GM12873 (cell line): Measurements from ENCODE around the gene HSD17B12.

Source experiments
- CTCF ChIP-seq: IDR thresholded peaks from 2 replicates; pipeline ENCODE4 v1.5.1; 2012; ENCODE audit warnings: low read depth, mild to moderate bottlenecking, moderate library complexity, low read length, control low read depth; ENCODE audit not compliant: insufficient read depth; ENCODE audit errors: missing control alignments

The HSD17B12 gene

GRCh38 chr11:43903969-43904368 lies 223.4 kb downstream of the HSD17B12 start:
- no peak for TF ChIP-seq CTCF

DNA sequence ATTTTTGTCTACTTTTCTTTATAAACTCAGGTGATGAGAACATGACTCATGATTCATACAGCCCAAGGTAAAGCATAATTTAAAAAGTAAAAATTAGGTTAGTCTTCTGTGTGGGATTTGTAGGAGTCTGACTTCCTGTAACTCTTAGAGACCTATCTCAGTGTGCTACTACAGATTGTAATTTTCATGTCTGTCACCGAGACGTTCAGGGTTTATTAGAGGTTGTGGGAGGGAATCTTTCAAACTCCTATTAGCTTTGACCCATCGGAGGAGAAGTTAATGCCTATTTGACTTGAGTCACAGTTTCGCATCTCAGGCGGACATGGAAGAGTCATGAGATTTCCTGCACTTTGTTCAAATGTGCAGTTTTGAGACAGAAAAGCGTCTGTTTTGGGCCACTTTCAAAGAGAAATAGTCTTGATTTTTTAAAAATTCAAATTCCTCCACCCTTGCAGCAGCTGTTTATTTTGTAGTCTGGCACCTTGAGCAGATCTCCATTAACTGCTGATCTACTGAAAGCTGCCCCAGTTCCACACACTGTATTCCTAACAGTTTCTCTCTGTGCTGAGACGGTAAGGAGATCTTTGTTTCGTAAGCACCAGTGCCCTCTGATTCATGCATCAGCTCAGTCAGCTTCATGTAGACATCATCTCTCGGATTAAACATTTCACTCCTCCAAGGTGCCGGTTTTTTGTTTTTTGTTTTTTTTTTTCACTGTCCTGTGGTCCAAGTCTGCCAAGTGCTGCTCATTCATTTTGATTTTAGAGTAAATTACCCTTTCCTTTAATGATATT lies 224.4 kb downstream of the HSD17B12 start:
- TF ChIP-seq CTCF, result no peak

GRCh38 chr11:43905813-43906241 lies 225.3 kb downstream of the HSD17B12 start:
- TF ChIP-seq CTCF, result no peak
